Calu3 (cell line): Measurements from ENCODE around the gene KPRP. TPM values are rescaled to one million over a fixed set of nuclear protein-coding genes. Genes with fewer than 3 reads are reported as not detected.

Experiments
- Bru-seq: library from RNA; stranded (reverse); fragments of 400-500 nt; gene quantifications from one replicate; lab custom pipeline; 2021; lab: Mats Ljungman, UMichigan
- BruChase-seq, 2 experiments: library from RNA; stranded (reverse); fragments of 400-500 nt; gene quantifications; one replicate each; lab custom pipeline; 2021; lab: Mats Ljungman, UMichigan
- BruUV-seq: library from RNA; stranded (reverse); fragments of 400-500 nt; replicated peaks from 2 replicates; lab custom pipeline; 2021; lab: Mats Ljungman, UMichigan
- CTCF ChIA-PET: fragments of 300-600 bp; sonication (Branson Sonifier 250); formaldehyde crosslinking; loops from one replicate; lab custom pipeline; 2022; ENCODE audit warnings: antibody characterized with exemption; lab: Charles Lee
- DNase-seq: peaks from one replicate; pipeline ENCODE4 v3.0.0; 2022
- H3K27ac Mint-ChIP-seq: one replicate; pipeline ENCODE4 v1.8.0; 2022; ENCODE audit warnings: mixed read lengths; ENCODE audit not compliant: unreplicated experiment
- H3K27me3 Mint-ChIP-seq: one replicate; pipeline ENCODE4 v1.8.0; 2022; ENCODE audit warnings: mixed read lengths; ENCODE audit not compliant: unreplicated experiment
- H3K36me3 Mint-ChIP-seq: one replicate; pipeline ENCODE4 v1.8.0; 2022; ENCODE audit warnings: mild to moderate bottlenecking, moderate library complexity, mixed read lengths; ENCODE audit not compliant: insufficient read depth, unreplicated experiment
- H3K4me1 Mint-ChIP-seq: one replicate; pipeline ENCODE4 v1.8.0; 2022; ENCODE audit warnings: mild to moderate bottlenecking, low read depth, mixed read lengths; ENCODE audit not compliant: unreplicated experiment
- H3K4me3 Mint-ChIP-seq: one replicate; pipeline ENCODE4 v1.8.0; 2022; ENCODE audit warnings: mild to moderate bottlenecking, low read depth, moderate library complexity, mixed read lengths; ENCODE audit not compliant: unreplicated experiment
- H3K9me3 Mint-ChIP-seq: one replicate; pipeline ENCODE4 v1.8.0; 2022; ENCODE audit warnings: low read depth, mixed read lengths; ENCODE audit not compliant: unreplicated experiment
- intact Hi-C: fragments of 100-400 bp; cut with micrococcal nuclease; formaldehyde crosslinking; loops from one replicate; pipeline ENCODE4 v1.10.0; 2022; ENCODE audit not compliant: unreplicated experiment
- long read RNA-seq: library from polyadenylated mRNA; stranded (forward); transcript quantifications from one replicate; pipeline ENCODE4 v2.0.0, GENCODE V29; 2022
- total RNA-seq: library from RNA; stranded (reverse); gene quantifications from 2 replicates; pipeline ENCODE4 v1.2.3, GENCODE V29; 2022
- TF ChIP-seq, protein P1 (sequence below): fragments of 200-600 bp; IDR thresholded peaks from one replicate; pipeline ENCODE4 v1.8.0; 2022; ENCODE audit warnings: antibody characterized with exemption; ENCODE audit not compliant: unreplicated experiment

The KPRP gene, protein sequence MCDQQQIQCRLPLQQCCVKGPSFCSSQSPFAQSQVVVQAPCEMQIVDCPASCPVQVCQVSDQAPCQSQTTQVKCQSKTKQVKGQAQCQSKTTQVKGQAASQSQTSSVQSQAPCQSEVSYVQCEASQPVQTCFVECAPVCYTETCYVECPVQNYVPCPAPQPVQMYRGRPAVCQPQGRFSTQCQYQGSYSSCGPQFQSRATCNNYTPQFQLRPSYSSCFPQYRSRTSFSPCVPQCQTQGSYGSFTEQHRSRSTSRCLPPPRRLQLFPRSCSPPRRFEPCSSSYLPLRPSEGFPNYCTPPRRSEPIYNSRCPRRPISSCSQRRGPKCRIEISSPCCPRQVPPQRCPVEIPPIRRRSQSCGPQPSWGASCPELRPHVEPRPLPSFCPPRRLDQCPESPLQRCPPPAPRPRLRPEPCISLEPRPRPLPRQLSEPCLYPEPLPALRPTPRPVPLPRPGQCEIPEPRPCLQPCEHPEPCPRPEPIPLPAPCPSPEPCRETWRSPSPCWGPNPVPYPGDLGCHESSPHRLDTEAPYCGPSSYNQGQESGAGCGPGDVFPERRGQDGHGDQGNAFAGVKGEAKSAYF
- not detected in 2 replicates for total RNA-seq
- Bru-seq, nascent RNA = not detected
- BruChase-seq, experiment 1, labeled RNA remaining after a 6-hour chase = not detected
- not detected for BruChase-seq, experiment 2, labeled RNA remaining after a 2-hour chase
- long read RNA-seq = 0 reads

DNA sequence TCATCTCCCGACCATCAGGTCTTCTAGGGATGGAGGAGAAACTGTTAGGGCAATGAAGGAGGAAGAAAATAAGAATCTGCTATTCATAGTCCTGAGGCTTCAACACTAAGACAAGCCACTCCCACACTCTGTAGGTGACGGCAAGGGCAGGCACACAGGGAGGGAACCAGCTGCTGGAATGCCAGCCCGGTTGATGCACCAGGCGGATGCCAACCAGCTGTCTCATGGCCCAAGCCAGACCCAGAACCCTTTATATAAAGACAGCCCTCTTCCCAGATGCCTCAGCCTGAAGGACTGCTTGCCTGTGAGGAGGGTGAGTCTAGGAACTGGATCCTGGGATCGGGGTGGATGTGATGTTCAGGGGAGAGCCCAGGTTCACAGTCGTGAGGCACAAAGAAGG is at the start of gene KPRP:
KPRP (plus strand) TSS at position 279 of the 400 bp plus-strand sequence. CDS start 1,564 bp downstream, outside the sequence.
- no peak within 1 kb of the TSS for H3K27ac Mint-ChIP-seq
- no peaks in the 10 kb centered on the region for H3K9me3 Mint-ChIP-seq
- H3K27me3 Mint-ChIP-seq = peaks cover 97% of the 10 kb centered on the region
- no TSS peak for BruUV-seq
- CTCF ChIA-PET = no interaction called here
- no peaks in the 10 kb centered on the region for H3K36me3 Mint-ChIP-seq
- no peak within 1 kb of the TSS for H3K4me3 Mint-ChIP-seq
- TF ChIP-seq, protein P1, sequence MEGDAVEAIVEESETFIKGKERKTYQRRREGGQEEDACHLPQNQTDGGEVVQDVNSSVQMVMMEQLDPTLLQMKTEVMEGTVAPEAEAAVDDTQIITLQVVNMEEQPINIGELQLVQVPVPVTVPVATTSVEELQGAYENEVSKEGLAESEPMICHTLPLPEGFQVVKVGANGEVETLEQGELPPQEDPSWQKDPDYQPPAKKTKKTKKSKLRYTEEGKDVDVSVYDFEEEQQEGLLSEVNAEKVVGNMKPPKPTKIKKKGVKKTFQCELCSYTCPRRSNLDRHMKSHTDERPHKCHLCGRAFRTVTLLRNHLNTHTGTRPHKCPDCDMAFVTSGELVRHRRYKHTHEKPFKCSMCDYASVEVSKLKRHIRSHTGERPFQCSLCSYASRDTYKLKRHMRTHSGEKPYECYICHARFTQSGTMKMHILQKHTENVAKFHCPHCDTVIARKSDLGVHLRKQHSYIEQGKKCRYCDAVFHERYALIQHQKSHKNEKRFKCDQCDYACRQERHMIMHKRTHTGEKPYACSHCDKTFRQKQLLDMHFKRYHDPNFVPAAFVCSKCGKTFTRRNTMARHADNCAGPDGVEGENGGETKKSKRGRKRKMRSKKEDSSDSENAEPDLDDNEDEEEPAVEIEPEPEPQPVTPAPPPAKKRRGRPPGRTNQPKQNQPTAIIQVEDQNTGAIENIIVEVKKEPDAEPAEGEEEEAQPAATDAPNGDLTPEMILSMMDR = no peak
- no peaks in the 10 kb centered on the region for H3K4me1 Mint-ChIP-seq
- no peak for DNase-seq
- intact Hi-C loops = no loop called here

DNA sequence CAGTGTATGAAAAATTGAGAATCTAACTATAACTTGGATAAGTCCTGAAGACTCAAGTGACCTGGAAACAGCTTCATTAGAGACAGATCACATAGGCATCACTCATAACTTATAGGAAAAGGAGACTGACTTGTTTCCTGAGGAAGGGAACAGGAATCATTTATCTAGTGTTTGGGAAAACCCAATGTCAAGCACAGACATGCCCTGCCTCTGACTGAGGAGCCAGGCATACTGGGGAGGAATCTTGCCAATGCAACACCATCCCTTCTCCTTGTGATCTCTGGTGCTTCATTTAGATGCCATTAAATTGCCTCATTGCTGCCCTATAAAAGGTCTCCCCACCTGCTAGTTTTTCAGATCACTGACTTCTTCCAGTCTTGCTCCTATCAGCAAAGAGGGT is 39.6 kb upstream of the KPRP start:
- intact Hi-C loops = no loop called here
- no peak for DNase-seq
- Mint-ChIP-seq H3K27ac (no peak overlapping the region), H3K4me3 (no peak overlapping the region), H3K36me3 (no peaks in the 10 kb centered on the region), H3K4me1 (no peaks in the 10 kb centered on the region), H3K27me3 (peaks cover 70% of the 10 kb centered on the region), H3K9me3 (no peaks in the 10 kb centered on the region)
- no TSS peak for BruUV-seq
- CTCF ChIA-PET = no interaction called here
- TF ChIP-seq, protein P1 = no peak

DNA sequence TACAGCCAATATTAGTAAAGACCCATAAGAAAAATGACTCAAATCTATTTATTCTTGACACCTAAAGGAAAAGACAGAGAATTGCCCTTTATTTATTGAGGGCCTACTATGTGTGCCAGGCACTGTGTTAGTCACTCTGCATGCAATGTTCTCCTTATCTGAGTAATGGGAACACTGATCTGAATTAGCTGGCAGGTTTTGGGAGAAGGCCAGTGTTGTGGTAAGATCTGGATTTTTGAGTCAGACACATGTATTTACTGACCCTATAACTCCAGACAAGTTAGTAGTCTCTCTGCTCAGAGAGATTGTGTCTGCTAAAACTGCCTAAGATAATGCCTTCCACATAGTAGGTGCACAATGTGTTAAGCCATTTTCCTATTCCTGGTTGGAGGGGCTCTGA is 32.6 kb upstream of the KPRP start:
- H3K27ac Mint-ChIP-seq = no peak overlapping the region
- H3K4me3 Mint-ChIP-seq = no peak overlapping the region
- DNase-seq = no peak
- TF ChIP-seq, protein P1 = no peak
- no TSS peak for BruUV-seq
- peaks cover 83% of the 10 kb centered on the region for H3K27me3 Mint-ChIP-seq
- CTCF ChIA-PET = no interaction called here
- H3K4me1 Mint-ChIP-seq = no peaks in the 10 kb centered on the region
- H3K36me3 Mint-ChIP-seq = no peaks in the 10 kb centered on the region
- H3K9me3 Mint-ChIP-seq = no peaks in the 10 kb centered on the region
- intact Hi-C loops = no loop called here

DNA sequence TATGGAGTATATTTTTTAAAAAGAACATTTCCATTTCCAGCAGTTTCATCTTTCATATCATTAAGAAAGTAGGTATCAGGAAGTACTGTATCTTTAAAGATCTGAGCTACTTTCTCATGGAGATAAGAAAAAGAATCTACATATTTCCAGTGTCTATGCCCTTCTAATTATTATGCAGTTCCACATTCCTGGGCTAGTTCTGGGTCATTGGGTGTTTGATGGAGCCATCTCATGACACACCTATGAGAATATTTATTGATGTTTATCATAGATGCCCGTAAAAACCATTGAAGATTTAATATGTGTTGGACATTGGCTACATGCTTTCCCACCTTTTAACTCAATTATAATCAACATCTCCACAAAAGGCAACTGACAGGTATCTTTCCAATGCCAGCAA is 28.8 kb upstream of the KPRP start:
- intact Hi-C loops = no loop called here
- Mint-ChIP-seq H3K9me3 (no peaks in the 10 kb centered on the region), H3K27me3 (peaks cover 70% of the 10 kb centered on the region), H3K27ac (no peak overlapping the region), H3K4me1 (no peaks in the 10 kb centered on the region), H3K4me3 (no peak overlapping the region), H3K36me3 (no peaks in the 10 kb centered on the region)
- CTCF ChIA-PET = no interaction called here
- TF ChIP-seq, protein P1 = no peak
- BruUV-seq = no TSS peak
- no peak for DNase-seq
